Neural cell (in vitro differentiated cells): ENCODE results near the gene IFI16.

Experiments used
- EZH2 ChIP-seq: fragments of 200-600, 300-800 bp; shearing (Covaris generic), sonication (generic); IDR thresholded peaks from 2 replicates; pipeline ENCODE4 v1.6.1; 2014; ENCODE audit warnings: antibody characterized with exemption, low read length, borderline replicate concordance, mild to moderate bottlenecking; ENCODE audit not compliant: insufficient read depth, poor library complexity, severe bottlenecking
- POLR2AphosphoS5 ChIP-seq: IDR thresholded peaks from 2 replicates; pipeline ENCODE4 v1.6.1; 2012
- SMC3 ChIP-seq: fragments of 450-650 bp; conservative IDR thresholded peaks from 2 replicates; pipeline ENCODE4 v1.6.1; 2014; ENCODE audit warnings: antibody characterized with exemption, mild to moderate bottlenecking, moderate library complexity; ENCODE audit not compliant: poor library complexity
- TF ChIP-seq, protein P1 (sequence below): fragments of 450-650 bp; IDR thresholded peaks from 2 replicates; pipeline ENCODE4 v1.5.1; 2014; ENCODE audit warnings: antibody characterized with exemption, mild to moderate bottlenecking, moderate library complexity; ENCODE audit not compliant: poor library complexity, severe bottlenecking

DNA sequence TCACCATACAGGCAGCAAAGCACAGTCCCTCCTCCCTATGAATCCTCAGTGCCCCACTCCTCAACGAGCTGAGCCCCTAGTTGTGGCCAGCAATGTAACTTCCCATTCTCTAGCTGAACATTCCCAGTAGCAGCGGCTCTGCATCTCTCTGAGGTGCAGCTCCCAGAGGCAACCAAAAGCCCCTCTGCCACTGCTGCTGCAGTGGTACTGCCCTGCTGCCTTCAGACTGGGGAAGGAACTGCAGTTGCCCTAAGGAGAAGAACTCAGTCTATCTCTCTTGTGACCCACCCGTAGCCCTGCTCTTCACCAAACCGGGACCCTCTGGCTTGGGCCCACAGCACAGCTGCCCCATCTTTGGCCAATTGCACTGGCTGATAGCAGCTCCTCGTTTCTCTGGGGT is 46.7 kb upstream of the IFI16 start:
- TF ChIP-seq, protein P1, sequence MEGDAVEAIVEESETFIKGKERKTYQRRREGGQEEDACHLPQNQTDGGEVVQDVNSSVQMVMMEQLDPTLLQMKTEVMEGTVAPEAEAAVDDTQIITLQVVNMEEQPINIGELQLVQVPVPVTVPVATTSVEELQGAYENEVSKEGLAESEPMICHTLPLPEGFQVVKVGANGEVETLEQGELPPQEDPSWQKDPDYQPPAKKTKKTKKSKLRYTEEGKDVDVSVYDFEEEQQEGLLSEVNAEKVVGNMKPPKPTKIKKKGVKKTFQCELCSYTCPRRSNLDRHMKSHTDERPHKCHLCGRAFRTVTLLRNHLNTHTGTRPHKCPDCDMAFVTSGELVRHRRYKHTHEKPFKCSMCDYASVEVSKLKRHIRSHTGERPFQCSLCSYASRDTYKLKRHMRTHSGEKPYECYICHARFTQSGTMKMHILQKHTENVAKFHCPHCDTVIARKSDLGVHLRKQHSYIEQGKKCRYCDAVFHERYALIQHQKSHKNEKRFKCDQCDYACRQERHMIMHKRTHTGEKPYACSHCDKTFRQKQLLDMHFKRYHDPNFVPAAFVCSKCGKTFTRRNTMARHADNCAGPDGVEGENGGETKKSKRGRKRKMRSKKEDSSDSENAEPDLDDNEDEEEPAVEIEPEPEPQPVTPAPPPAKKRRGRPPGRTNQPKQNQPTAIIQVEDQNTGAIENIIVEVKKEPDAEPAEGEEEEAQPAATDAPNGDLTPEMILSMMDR: no peak
- TF ChIP-seq SMC3: no peak
- no peak for TF ChIP-seq POLR2AphosphoS5
- TF ChIP-seq EZH2: no peak
